Hepatocyte (in vitro differentiated cells): ENCODE measurements around the gene SYNJ2. TPM values are rescaled to one million over a fixed set of nuclear protein-coding genes. Genes with fewer than 3 reads are reported as not detected.
A peak's percentile ranks its signal among the peaks of the same experiment; 100 is the strongest.

Source experiments
- DNase-seq: peaks from one replicate; pipeline ENCODE4 v3.0.0-alpha.2; 2016; ENCODE audit warnings: low spot score
- H2AFZ ChIP-seq: fragments of 200-600 bp; sonication (generic); 2 replicates; pipeline ENCODE4 v1.6.0; 2016; ENCODE audit warnings: antibody characterized with exemption, mild to moderate bottlenecking
- H3K27ac ChIP-seq: fragments of 200-600 bp; sonication (generic); 2 replicates; pipeline ENCODE4 v1.5.1; 2016; ENCODE audit warnings: mild to moderate bottlenecking
- H3K27me3 ChIP-seq: fragments of 200-600 bp; sonication (generic); 2 replicates; pipeline ENCODE4 v1.6.1; 2016
- H3K36me3 ChIP-seq: fragments of 200-600 bp; sonication (generic); replicated peaks from 2 replicates; pipeline ENCODE4 v1.5.1; 2016; ENCODE audit warnings: low read depth; ENCODE audit not compliant: insufficient read depth
- H3K4me1 ChIP-seq: fragments of 200-600 bp; sonication (generic); 2 replicates; pipeline ENCODE4 v1.5.1; 2016; ENCODE audit warnings: mild to moderate bottlenecking, moderate library complexity; ENCODE audit not compliant: insufficient read depth
- H3K4me2 ChIP-seq: fragments of 200-600 bp; sonication (generic); 2 replicates; pipeline ENCODE4 v1.6.0; 2016
- H3K4me3 ChIP-seq: fragments of 200-600 bp; sonication (generic); 2 replicates; pipeline ENCODE4 v1.5.1; 2016; ENCODE audit warnings: mild to moderate bottlenecking
- H3K79me2 ChIP-seq: fragments of 200-600 bp; sonication (generic); 2 replicates; pipeline ENCODE4 v1.6.0; 2017; ENCODE audit warnings: mild to moderate bottlenecking
- H3K9me2 ChIP-seq: fragments of 200-600 bp; sonication (generic); replicated peaks from 2 replicates; pipeline ENCODE4 v1.6.0; 2017; ENCODE audit warnings: mild to moderate bottlenecking; ENCODE audit not compliant: insufficient read depth
- H3K9me3 ChIP-seq: fragments of 200-600 bp; sonication (generic); 2 replicates; pipeline ENCODE4 v1.5.1; 2016; ENCODE audit warnings: low read depth, mild to moderate bottlenecking
- H4K20me1 ChIP-seq: fragments of 200-600 bp; sonication (generic); 2 replicates; pipeline ENCODE4 v1.6.0; 2016; ENCODE audit warnings: mild to moderate bottlenecking; ENCODE audit not compliant: insufficient read depth, poor library complexity, severe bottlenecking
- EZH2 ChIP-seq: fragments of 200-600 bp; sonication (generic); IDR thresholded peaks from 2 replicates; pipeline ENCODE4 v1.6.1; 2016; ENCODE audit warnings: antibody characterized with exemption, mild to moderate bottlenecking, borderline replicate concordance
- EZH2phosphoT487 ChIP-seq: fragments of 200-600 bp; sonication (generic); IDR thresholded peaks from one replicate; pipeline ENCODE4 v1.6.1; 2018; ENCODE audit warnings: antibody characterized with exemption, mild to moderate bottlenecking, low read depth, moderate library complexity; ENCODE audit not compliant: unreplicated experiment, severe bottlenecking
- WGBS: methylation state at CpG from one replicate; pipeline ENCODE4 v1.1.6; 2016; ENCODE audit warnings: low lambda C conversion rate; ENCODE audit errors: missing lambda C conversion rate; 5-methylcytosine and 5-hydroxymethylcytosine counted together
- polyA plus RNA-seq: library from polyadenylated mRNA; unstranded; fragments of >200 nt; fragmentation: Nextera tagmentation; extraction: Ambion mirVana; gene quantifications from 2 replicates; pipeline ENCODE4 v1.2.1, GENCODE V29; 2016
- total RNA-seq: library from RNA; depleted of rRNA; stranded (reverse); fragments of >200 nt; gene quantifications from 2 replicates; pipeline ENCODE4 v1.2.3, GENCODE V29; 2014
- TF ChIP-seq, protein P1 (sequence below): fragments of 200-600 bp; sonication (generic); IDR thresholded peaks from 2 replicates; pipeline ENCODE4 v1.5.1; 2016; ENCODE audit warnings: antibody characterized with exemption, mild to moderate bottlenecking; ENCODE audit not compliant: poor library complexity

SYNJ2 gene
- total and polyA plus RNA-seq, 2 experiments from 2014 or later = 15.4 to 21.4 TPM

DNA sequence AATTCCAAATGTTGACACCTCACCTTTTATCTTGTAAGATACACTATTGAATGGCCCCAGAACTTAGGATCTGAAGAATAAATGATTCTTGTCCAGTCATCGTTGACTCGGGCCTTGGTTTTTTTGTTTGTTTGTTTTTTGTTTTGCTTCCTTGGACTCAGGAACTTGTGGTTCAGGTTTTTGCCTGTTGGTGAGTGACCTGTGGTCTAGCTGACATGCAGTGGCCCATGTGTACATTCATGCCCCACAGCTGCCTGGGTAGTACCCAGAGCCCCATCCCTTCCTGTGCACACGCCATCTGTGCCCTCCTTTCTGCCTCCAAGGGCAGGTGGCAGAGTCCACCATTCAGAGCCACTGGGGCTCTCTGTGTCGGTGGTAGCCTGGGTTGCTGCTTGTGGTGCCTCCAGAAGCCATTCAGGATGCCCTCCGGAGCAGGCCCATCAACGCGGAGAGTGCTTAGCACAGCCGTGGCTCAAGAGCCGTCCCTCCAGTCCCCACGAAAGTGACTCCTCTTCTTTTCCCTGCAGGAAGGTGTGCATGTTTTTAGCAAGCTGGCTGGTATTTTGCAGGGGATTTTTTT lies 85.9 kb downstream of the SYNJ2 start:
- H2AFZ ChIP-seq = no peak overlapping the region
- DNase-seq = no peak
- no peaks in the 10 kb centered on the region for H3K9me2 ChIP-seq
- no peak overlapping the region for H3K27ac ChIP-seq
- no peaks in the 10 kb centered on the region for H3K27me3 ChIP-seq
- 93% methylated on average over 10 of the region's 10 CpGs for WGBS
- no peak overlapping the region for H3K4me3 ChIP-seq
- no peak for TF ChIP-seq EZH2
- TF ChIP-seq EZH2phosphoT487 = no peak
- TF ChIP-seq, protein P1, sequence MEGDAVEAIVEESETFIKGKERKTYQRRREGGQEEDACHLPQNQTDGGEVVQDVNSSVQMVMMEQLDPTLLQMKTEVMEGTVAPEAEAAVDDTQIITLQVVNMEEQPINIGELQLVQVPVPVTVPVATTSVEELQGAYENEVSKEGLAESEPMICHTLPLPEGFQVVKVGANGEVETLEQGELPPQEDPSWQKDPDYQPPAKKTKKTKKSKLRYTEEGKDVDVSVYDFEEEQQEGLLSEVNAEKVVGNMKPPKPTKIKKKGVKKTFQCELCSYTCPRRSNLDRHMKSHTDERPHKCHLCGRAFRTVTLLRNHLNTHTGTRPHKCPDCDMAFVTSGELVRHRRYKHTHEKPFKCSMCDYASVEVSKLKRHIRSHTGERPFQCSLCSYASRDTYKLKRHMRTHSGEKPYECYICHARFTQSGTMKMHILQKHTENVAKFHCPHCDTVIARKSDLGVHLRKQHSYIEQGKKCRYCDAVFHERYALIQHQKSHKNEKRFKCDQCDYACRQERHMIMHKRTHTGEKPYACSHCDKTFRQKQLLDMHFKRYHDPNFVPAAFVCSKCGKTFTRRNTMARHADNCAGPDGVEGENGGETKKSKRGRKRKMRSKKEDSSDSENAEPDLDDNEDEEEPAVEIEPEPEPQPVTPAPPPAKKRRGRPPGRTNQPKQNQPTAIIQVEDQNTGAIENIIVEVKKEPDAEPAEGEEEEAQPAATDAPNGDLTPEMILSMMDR = no peak
- peaks cover 10% of the 10 kb centered on the region for H3K4me1 ChIP-seq
- no peaks in the 10 kb centered on the region for H3K79me2 ChIP-seq
- no peak overlapping the region for H3K4me2 ChIP-seq
- H3K9me3 ChIP-seq = no peaks in the 10 kb centered on the region
- no peaks in the 10 kb centered on the region for H4K20me1 ChIP-seq
- no peaks in the 10 kb centered on the region for H3K36me3 ChIP-seq

DNA sequence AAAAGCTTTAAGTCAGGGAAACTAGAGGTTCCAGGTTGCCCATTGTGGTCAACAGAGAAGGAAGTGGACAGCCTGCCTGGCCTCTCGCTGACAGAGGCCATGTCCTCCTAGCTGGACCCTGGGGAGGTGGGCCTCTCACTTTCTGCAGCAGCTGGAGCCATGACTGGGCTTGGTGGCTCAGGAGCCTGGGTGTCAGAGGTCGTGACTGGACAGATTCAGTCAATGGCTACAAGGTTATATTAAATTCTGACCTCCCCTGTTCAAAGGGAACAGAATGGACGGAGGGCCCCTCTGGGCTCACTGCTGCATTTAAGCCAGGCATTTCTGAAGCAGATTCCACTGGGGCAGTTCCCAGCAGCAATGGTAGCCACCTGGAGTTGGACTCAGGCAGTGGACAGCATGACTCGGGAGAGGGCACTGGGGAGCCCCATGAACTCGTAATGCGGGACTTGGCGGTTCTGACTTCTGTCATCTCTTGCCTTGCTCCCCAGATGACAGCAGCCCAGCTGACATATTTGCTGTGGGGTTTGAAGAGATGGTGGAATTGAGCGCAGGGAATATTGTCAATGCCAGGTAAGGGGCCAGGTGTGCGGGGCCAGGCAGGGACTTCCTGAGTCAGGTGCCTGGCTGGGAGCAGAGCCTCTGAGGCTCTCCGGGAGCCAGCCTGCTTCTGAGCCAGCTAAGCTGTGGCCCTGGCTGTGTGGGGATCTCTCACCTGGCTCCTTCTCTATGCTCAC lies 86.7 kb downstream of the SYNJ2 start:
- no peaks in the 10 kb centered on the region for H4K20me1 ChIP-seq
- H3K4me1 ChIP-seq = peaks cover 10% of the 10 kb centered on the region
- H3K79me2 ChIP-seq = no peaks in the 10 kb centered on the region
- DNase-seq = no peak
- H3K9me2 ChIP-seq = no peaks in the 10 kb centered on the region
- peak overlapping the region; percentile 79 for H3K27ac ChIP-seq
- H3K27me3 ChIP-seq = no peaks in the 10 kb centered on the region
- H2AFZ ChIP-seq = no peak overlapping the region
- no peaks in the 10 kb centered on the region for H3K9me3 ChIP-seq
- no peak for TF ChIP-seq EZH2phosphoT487
- TF ChIP-seq, protein P1 = no peak
- no peak for TF ChIP-seq EZH2
- no peak overlapping the region for H3K4me3 ChIP-seq
- no peak overlapping the region for H3K4me2 ChIP-seq
- no peaks in the 10 kb centered on the region for H3K36me3 ChIP-seq
- 91% methylated on average over 10 of the region's 10 CpGs for WGBS

DNA sequence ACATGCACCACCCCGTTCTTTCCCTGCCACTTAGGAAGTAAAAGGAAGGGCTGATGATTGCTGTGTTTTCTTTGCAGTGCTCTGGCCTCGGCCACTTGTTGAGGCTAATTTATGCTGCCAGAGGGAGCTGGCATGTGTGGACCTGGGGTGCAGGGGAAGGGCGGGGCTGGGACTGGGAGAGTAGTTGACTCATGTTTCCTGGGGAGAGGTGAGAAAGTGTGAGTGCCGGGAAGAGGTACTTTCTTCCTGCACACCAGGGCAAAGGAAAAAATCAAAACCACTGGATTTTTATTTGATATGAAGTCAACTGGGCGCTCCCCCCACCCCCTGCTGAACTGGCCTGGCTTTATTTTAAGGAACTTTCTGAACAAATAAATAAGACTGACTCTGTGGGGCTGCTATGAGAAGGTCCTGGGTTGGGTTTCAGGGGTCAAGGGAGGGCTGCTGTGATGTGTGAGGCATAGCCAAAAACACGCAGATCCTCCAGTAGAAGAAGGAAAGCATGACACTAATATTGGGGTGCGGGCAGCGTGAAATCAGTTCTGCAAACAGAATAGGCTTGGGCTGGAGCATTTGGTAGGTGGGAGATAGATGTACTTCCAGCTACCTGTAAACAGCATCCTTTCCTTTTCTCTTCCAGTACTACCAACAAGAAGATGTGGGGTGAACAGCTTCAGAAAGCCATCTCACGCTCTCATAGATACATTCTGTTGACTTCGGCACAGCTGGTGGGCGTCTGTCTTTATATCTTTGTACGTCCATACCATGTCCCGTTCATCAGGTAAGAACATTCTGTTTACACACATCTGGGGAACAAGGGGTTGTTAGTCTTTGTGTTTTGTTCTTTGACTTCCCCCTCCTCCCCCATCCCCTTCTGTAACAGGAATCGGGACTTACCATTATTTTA lies 87.5 kb downstream of the SYNJ2 start:
- Histone ChIP-seq H3K4me1 (peaks cover 10% of the 10 kb centered on the region), H3K9me2 (no peaks in the 10 kb centered on the region), H3K27me3 (no peaks in the 10 kb centered on the region), H3K36me3 (no peaks in the 10 kb centered on the region), H3K9me3 (no peaks in the 10 kb centered on the region), H3K4me3 (no peak overlapping the region), H3K27ac (peak overlapping the region; percentile 79), H3K79me2 (no peaks in the 10 kb centered on the region), H2AFZ (no peak overlapping the region), H4K20me1 (no peaks in the 10 kb centered on the region), H3K4me2 (no peak overlapping the region)
- TF ChIP-seq EZH2 = no peak
- TF ChIP-seq EZH2phosphoT487 = no peak
- TF ChIP-seq, protein P1 = no peak
- WGBS = 84% methylated on average over 14 of the region's 14 CpGs
- DNase-seq = peak; percentile 78
